Glutamatergic neuron (in vitro differentiated cells): Measurements from ENCODE around the gene CST1. TPM values are rescaled to one million over a fixed set of nuclear protein-coding genes. Genes with fewer than 3 reads are reported as not detected.

Source experiments
- DNase-seq: peaks from one replicate; pipeline ENCODE4 v3.0.0; 2022
- H3K27ac Mint-ChIP-seq: one replicate; pipeline ENCODE4 v1.8.0; 2020; ENCODE audit warnings: mild to moderate bottlenecking, mixed read lengths, inconsistent platforms; ENCODE audit not compliant: unreplicated experiment
- H3K27me3 Mint-ChIP-seq: one replicate; pipeline ENCODE4 v1.8.0; 2020; ENCODE audit warnings: mild to moderate bottlenecking, moderate library complexity, mixed read lengths, inconsistent platforms; ENCODE audit not compliant: unreplicated experiment
- H3K36me3 Mint-ChIP-seq: one replicate; pipeline ENCODE4 v1.8.0; 2020; ENCODE audit warnings: mild to moderate bottlenecking, mixed read lengths, inconsistent platforms; ENCODE audit not compliant: unreplicated experiment
- H3K4me1 Mint-ChIP-seq: one replicate; pipeline ENCODE4 v1.8.0; 2020; ENCODE audit warnings: mild to moderate bottlenecking, low read depth, mixed read lengths, inconsistent platforms; ENCODE audit not compliant: unreplicated experiment
- H3K4me3 Mint-ChIP-seq: one replicate; pipeline ENCODE4 v1.8.0; 2020; ENCODE audit warnings: mild to moderate bottlenecking, mixed read lengths, inconsistent platforms; ENCODE audit not compliant: unreplicated experiment
- H3K9me3 Mint-ChIP-seq: one replicate; pipeline ENCODE4 v1.8.0; 2020; ENCODE audit warnings: mild to moderate bottlenecking, moderate library complexity, mixed read lengths, inconsistent platforms; ENCODE audit not compliant: unreplicated experiment
- total RNA-seq: library from RNA; stranded (reverse); fragmentation: NEBNext Ultra II Directional; extraction: Animal tissue kit (Norgen Biotek cat#: 25700); gene quantifications from one replicate; pipeline ENCODE4 v1.2.1, GENCODE V29; 2021; ENCODE audit not compliant: unreplicated experiment
- TF ChIP-seq, protein P1 (sequence below): fragments of 200-600 bp; sonication (generic); IDR thresholded peaks from one replicate; pipeline ENCODE4 v1.5.0; 2021; ENCODE audit not compliant: partially characterized antibody, unreplicated experiment

CST1 gene
- total RNA-seq, 1 donor from 2014 or later: not detected

- no peak for DNase-seq
Observed at GRCh38 chr20:23754731-23755130, 4.0 kb upstream of the CST1 start.

DNA sequence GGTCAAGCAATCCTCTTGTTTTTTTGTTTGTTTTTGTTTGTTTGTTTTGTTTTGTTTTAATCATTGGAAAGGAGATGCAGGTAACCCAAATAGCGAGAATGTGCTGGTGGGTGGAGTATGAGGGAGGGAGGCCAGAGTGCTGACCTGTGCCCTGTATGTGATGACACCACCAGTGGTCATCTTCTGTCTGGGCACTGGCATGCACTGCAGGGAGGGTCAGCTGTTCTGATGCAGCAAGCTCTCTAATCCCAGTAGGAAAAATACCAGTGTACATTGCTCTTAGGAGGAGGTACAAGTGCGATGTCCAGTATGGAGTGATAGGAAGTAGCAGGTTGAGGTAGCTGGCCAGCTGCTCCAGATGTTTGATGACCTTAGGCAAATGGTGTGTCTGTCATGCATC lies 2.9 kb upstream of the CST1 start:
- peaks cover 9% of the 10 kb centered on the region for H3K27me3 Mint-ChIP-seq
- H3K4me3 Mint-ChIP-seq: no peak overlapping the region
- H3K36me3 Mint-ChIP-seq: no peaks in the 10 kb centered on the region
- TF ChIP-seq, protein P1, sequence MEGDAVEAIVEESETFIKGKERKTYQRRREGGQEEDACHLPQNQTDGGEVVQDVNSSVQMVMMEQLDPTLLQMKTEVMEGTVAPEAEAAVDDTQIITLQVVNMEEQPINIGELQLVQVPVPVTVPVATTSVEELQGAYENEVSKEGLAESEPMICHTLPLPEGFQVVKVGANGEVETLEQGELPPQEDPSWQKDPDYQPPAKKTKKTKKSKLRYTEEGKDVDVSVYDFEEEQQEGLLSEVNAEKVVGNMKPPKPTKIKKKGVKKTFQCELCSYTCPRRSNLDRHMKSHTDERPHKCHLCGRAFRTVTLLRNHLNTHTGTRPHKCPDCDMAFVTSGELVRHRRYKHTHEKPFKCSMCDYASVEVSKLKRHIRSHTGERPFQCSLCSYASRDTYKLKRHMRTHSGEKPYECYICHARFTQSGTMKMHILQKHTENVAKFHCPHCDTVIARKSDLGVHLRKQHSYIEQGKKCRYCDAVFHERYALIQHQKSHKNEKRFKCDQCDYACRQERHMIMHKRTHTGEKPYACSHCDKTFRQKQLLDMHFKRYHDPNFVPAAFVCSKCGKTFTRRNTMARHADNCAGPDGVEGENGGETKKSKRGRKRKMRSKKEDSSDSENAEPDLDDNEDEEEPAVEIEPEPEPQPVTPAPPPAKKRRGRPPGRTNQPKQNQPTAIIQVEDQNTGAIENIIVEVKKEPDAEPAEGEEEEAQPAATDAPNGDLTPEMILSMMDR: no peak
- no peaks in the 10 kb centered on the region for H3K4me1 Mint-ChIP-seq
- DNase-seq: no peak
- H3K27ac Mint-ChIP-seq: no peak overlapping the region
- H3K9me3 Mint-ChIP-seq: peaks cover 4% of the 10 kb centered on the region

More at GRCh38 chr20:23754731-23755130, 4.0 kb upstream of the CST1 start:
- Mint-ChIP-seq H3K4me1 (no peaks in the 10 kb centered on the region), H3K27ac (no peak overlapping the region), H3K27me3 (peaks cover 9% of the 10 kb centered on the region), H3K36me3 (no peaks in the 10 kb centered on the region), H3K9me3 (peaks cover 2% of the 10 kb centered on the region), H3K4me3 (no peak overlapping the region)
- TF ChIP-seq, protein P1: no peak

DNA sequence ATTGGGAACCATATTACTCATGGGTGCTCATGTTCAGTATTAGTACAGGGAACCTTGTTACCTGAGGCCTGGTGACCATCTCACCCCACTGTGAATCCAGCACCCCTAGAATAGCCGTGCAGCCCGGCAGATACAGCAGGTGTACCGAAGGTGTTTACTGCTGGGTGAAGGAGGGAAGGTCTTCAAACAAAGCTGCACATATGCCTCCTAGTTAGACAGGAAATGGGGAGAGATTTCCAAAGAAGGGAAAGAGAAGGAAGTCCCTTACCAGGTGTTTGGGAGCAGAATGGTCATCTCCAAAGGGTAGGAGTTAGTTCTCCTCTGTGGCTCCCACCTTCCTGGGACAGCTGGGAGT lies 2.4 kb upstream of the CST1 start:
- H3K4me1 Mint-ChIP-seq: no peaks in the 10 kb centered on the region
- peaks cover 9% of the 10 kb centered on the region for H3K27me3 Mint-ChIP-seq
- H3K36me3 Mint-ChIP-seq: no peaks in the 10 kb centered on the region
- no peak for DNase-seq
- no peak overlapping the region for H3K4me3 Mint-ChIP-seq
- TF ChIP-seq, protein P1: no peak
- no peak overlapping the region for H3K27ac Mint-ChIP-seq
- H3K9me3 Mint-ChIP-seq: peaks cover 5% of the 10 kb centered on the region

GRCh38 chr20:23752481-23753193 lies 1.9 kb upstream of the CST1 start:
- H3K4me3 Mint-ChIP-seq: no peak overlapping the region
- TF ChIP-seq, protein P1: no peak
- no peaks in the 10 kb centered on the region for H3K36me3 Mint-ChIP-seq
- no peak overlapping the region for H3K27ac Mint-ChIP-seq
- DNase-seq: no peak
- H3K27me3 Mint-ChIP-seq: peaks cover 9% of the 10 kb centered on the region
- no peaks in the 10 kb centered on the region for H3K4me1 Mint-ChIP-seq
- peaks cover 5% of the 10 kb centered on the region for H3K9me3 Mint-ChIP-seq

- Mint-ChIP-seq H3K36me3 (no peaks in the 10 kb centered on the region), H3K4me3 (no peak overlapping the region), H3K4me1 (peaks cover 2% of the 10 kb centered on the region), H3K9me3 (peaks cover 5% of the 10 kb centered on the region), H3K27me3 (peaks cover 7% of the 10 kb centered on the region), H3K27ac (no peak overlapping the region)
- TF ChIP-seq, protein P1: no peak
- DNase-seq: no peak
Observed at GRCh38 chr20:23752019-23752418, 1.3 kb upstream of the CST1 start.
